Breast epithelium (tissue), 4 donors: ENCODE results near the gene CNTNAP5. TPM values are rescaled to one million over a fixed set of nuclear protein-coding genes. Genes with fewer than 3 reads are reported as not detected.

Experiments
- DNase-seq, 2 donors: peaks; one replicate each; pipeline ENCODE4 v3.0.0-alpha.2; 2019; ENCODE audit warnings: low spot score in 2 of 2
- H3K27ac ChIP-seq, 2 donors: fragments of 200-600 bp; sonication (generic) in 1 of 2; one replicate each; pipeline ENCODE4 v1.5.1; 2016 to 2019; ENCODE audit warnings: mild to moderate bottlenecking in 1 of 2
- H3K27me3 ChIP-seq, 2 donors: fragments of 200-600 bp; sonication (generic) in 1 of 2; one replicate each; pipeline versions ENCODE4 v1.5.1 to v1.6.0; 2017 to 2019; ENCODE audit warnings: control low read depth in 1 of 2, mild to moderate bottlenecking in 1 of 2
- H3K36me3 ChIP-seq: fragments of 200-600 bp; one replicate; pipeline ENCODE4 v1.5.1; 2019
- H3K4me1 ChIP-seq, 2 donors: fragments of 200-600 bp; sonication (generic); one replicate each; pipeline ENCODE4 v1.5.1; 2016 to 2019; ENCODE audit warnings: control low read depth in 1 of 2
- H3K4me3 ChIP-seq, 3 donors: fragments of 200-600 bp; sonication (generic); 1 replicate in 2 of 3; 2 replicates in 1 of 3; pipeline ENCODE4 v1.5.1; 2016 to 2019; ENCODE audit warnings: mild to moderate bottlenecking in 3 of 3, moderate library complexity in 2 of 3
- H3K9me3 ChIP-seq, 2 donors: fragments of 200-600 bp; sonication (generic) in 1 of 2; one replicate each; pipeline ENCODE4 v1.5.1; 2016 to 2019; ENCODE audit warnings: control low read depth in 1 of 2
- CTCF ChIP-seq, 3 donors: fragments of 450-650 bp; IDR thresholded peaks; one replicate each; pipeline ENCODE4 v1.5.1; 2016 to 2017; ENCODE audit warnings: antibody characterized with exemption in 3 of 3, mild to moderate bottlenecking in 3 of 3, moderate library complexity in 3 of 3
- POLR2A ChIP-seq: fragments of 450-650 bp; IDR thresholded peaks from one replicate; pipeline ENCODE4 v1.6.1; 2016; ENCODE audit warnings: antibody characterized with exemption, mild to moderate bottlenecking, moderate library complexity
- POLR2AphosphoS5 ChIP-seq, 3 donors: sonication (generic); formaldehyde crosslinking; IDR thresholded peaks; one replicate each; pipeline ENCODE4 v1.6.1; 2017; ENCODE audit warnings: antibody characterized with exemption in 3 of 3
- intact Hi-C: fragments of 100-400 bp; cut with DNase I; formaldehyde crosslinking; loops from one replicate; pipeline ENCODE4 v1.15.1; 2023; ENCODE audit warnings: low total_unique reads
- total RNA-seq, 3 donors: library from RNA; depleted of rRNA; stranded (reverse); fragments of >200 nt; gene quantifications; one replicate each; pipeline ENCODE4 v1.1.0, GENCODE V29; 2016

The CNTNAP5 gene
- total RNA-seq, 3 donors from 2014 or later, result 0.66 TPM; not detected in 2

GRCh38 chr2:124530203-124530602 lies 505.1 kb downstream of the CNTNAP5 start:
- intact Hi-C loops, result no loop called here
- no peak overlapping the region for H3K4me3 ChIP-seq
- DNase-seq, result no peak
- TF ChIP-seq CTCF (IDR thresholded peaks at IDR 0.05), result no peak
- no peak for TF ChIP-seq POLR2A
- TF ChIP-seq POLR2AphosphoS5 (IDR thresholded peaks at IDR 0.05), result no peak
- H3K9me3 ChIP-seq, result no peaks in the 10 kb centered on the region
- H3K27ac ChIP-seq, result no peak overlapping the region
- no peaks in the 10 kb centered on the region for H3K36me3 ChIP-seq
- no peaks in the 10 kb centered on the region for H3K4me1 ChIP-seq
- no peaks in the 10 kb centered on the region for H3K27me3 ChIP-seq

GRCh38 chr2:124533226-124533954 lies 508.3 kb downstream of the CNTNAP5 start:
- no peak for TF ChIP-seq POLR2A
- no peak for TF ChIP-seq POLR2AphosphoS5 (IDR thresholded peaks at IDR 0.05)
- TF ChIP-seq CTCF (IDR thresholded peaks at IDR 0.05), result no peak
- no peak for DNase-seq
- Histone ChIP-seq H3K36me3 (no peaks in the 10 kb centered on the region), H3K4me1 (no peaks in the 10 kb centered on the region), H3K27ac (no peak overlapping the region), H3K4me3 (no peak overlapping the region), H3K9me3 (no peaks in the 10 kb centered on the region), H3K27me3 (no peaks in the 10 kb centered on the region)
- intact Hi-C loops, result no loop called here

- Histone ChIP-seq H3K27ac (no peak overlapping the region), H3K4me3 (no peak overlapping the region), H3K4me1 (no peaks in the 10 kb centered on the region), H3K36me3 (no peaks in the 10 kb centered on the region), H3K9me3 (no peaks in the 10 kb centered on the region), H3K27me3 (no peaks in the 10 kb centered on the region)
- no peak for DNase-seq
- TF ChIP-seq CTCF (IDR thresholded peaks at IDR 0.05), result no peak
- no peak for TF ChIP-seq POLR2A
- no peak for TF ChIP-seq POLR2AphosphoS5 (IDR thresholded peaks at IDR 0.05)
- intact Hi-C loops, result no loop called here
These were observed 508.9 kb downstream of the CNTNAP5 start for GRCh38 chr2:124534028-124534427.

- Histone ChIP-seq H3K4me1 (no peaks in the 10 kb centered on the region), H3K27me3 (no peaks in the 10 kb centered on the region), H3K27ac (no peak overlapping the region), H3K36me3 (no peaks in the 10 kb centered on the region), H3K9me3 (no peaks in the 10 kb centered on the region), H3K4me3 (no peak overlapping the region)
- intact Hi-C loops, result no loop called here
- TF ChIP-seq POLR2A (no peak), POLR2AphosphoS5 (IDR thresholded peaks at IDR 0.05) (no peak), CTCF (IDR thresholded peaks at IDR 0.05) (no peak)
- DNase-seq, result no peak
These were observed 510.7 kb downstream of the CNTNAP5 start for GRCh38 chr2:124535816-124536215.

- intact Hi-C loops, result no loop called here
- H3K36me3 ChIP-seq, result no peaks in the 10 kb centered on the region
- no peaks in the 10 kb centered on the region for H3K4me1 ChIP-seq
- no peak for TF ChIP-seq POLR2A
- H3K27me3 ChIP-seq, result no peaks in the 10 kb centered on the region
- H3K27ac ChIP-seq, result no peak overlapping the region
- no peak overlapping the region for H3K4me3 ChIP-seq
- no peak for DNase-seq
- no peaks in the 10 kb centered on the region for H3K9me3 ChIP-seq
These were observed 511.5 kb downstream of the CNTNAP5 start for GRCh38 chr2:124536591-124536990.

GRCh38 chr2:124538549-124538948 lies 513.5 kb downstream of the CNTNAP5 start:
- intact Hi-C loops, result no loop called here
- TF ChIP-seq POLR2A (no peak), CTCF (IDR thresholded peaks at IDR 0.05) (no peak), POLR2AphosphoS5 (IDR thresholded peaks at IDR 0.05) (no peak)
- no peak for DNase-seq
- H3K4me1 ChIP-seq, result no peaks in the 10 kb centered on the region
- H3K9me3 ChIP-seq, result no peaks in the 10 kb centered on the region
- no peaks in the 10 kb centered on the region for H3K36me3 ChIP-seq
- no peak overlapping the region for H3K4me3 ChIP-seq
- no peak overlapping the region for H3K27ac ChIP-seq
- no peaks in the 10 kb centered on the region for H3K27me3 ChIP-seq
